K562 (cell line): ENCODE measurements around the gene SLC5A2. TPM values are rescaled to one million over a fixed set of nuclear protein-coding genes. Genes with fewer than 3 reads are reported as not detected.

Source experiments
- BRD4 ChIP-seq: fragments of 200-600 bp; sonication (generic); IDR thresholded peaks from 2 replicates; pipeline ENCODE4 v1.6.1; 2017; ENCODE audit warnings: inconsistent platforms
- CAMTA2 ChIP-seq: fragments of 250-450 bp; sonication (Bioruptor Pico); conservative IDR thresholded peaks from 2 replicates; pipeline ENCODE4 v1.5.1; 2022
- CBFB ChIP-seq: sonication (generic); formaldehyde crosslinking; IDR thresholded peaks from 2 replicates; pipeline ENCODE4 v1.4.0; 2020; ENCODE audit warnings: mild to moderate bottlenecking, missing genetic modification reagents
- CHD2 ChIP-seq: IDR thresholded peaks from 2 replicates; pipeline ENCODE4 v1.6.1; 2011; ENCODE audit warnings: low read depth, low read length
- FOXK1 ChIP-seq: sonication (generic); formaldehyde crosslinking; IDR thresholded peaks from 2 replicates; pipeline ENCODE4 v1.8.0; 2022; ENCODE audit warnings: missing genetic modification reagents, mild to moderate bottlenecking, borderline replicate concordance
- HCFC1 ChIP-seq: IDR thresholded peaks from 2 replicates; pipeline ENCODE4 v1.6.1; 2012; ENCODE audit warnings: low read depth, low read length, improper control_type of control experiment
- HDGF ChIP-seq: fragments of 450-650 bp; IDR thresholded peaks from 2 replicates; pipeline ENCODE4 v1.6.1; 2016
- HMGN3 ChIP-seq: IDR thresholded peaks from 2 replicates; pipeline ENCODE4 v1.6.1; 2011; ENCODE audit warnings: borderline replicate concordance, low read depth, mild to moderate bottlenecking, mixed read lengths, low read length; ENCODE audit not compliant: insufficient read length; ENCODE audit errors: extremely low read depth
- HNRNPK ChIP-seq: fragments of 200-400 bp; formaldehyde crosslinking; IDR thresholded peaks from one replicate; pipeline ENCODE4 v1.6.1; 2018; ENCODE audit warnings: mild to moderate bottlenecking, low read depth, low read length; ENCODE audit not compliant: poor library complexity, severe bottlenecking
- MAZ ChIP-seq, 2 experiments: fragments of 450-650 bp in 1 of 2; sonication (generic) in 1 of 2; formaldehyde crosslinking; IDR thresholded peaks in 1 of 2; conservative IDR thresholded peaks in 1 of 2; 2 replicates each; pipeline versions ENCODE4 v1.4.0 to v1.5.0; 2020; ENCODE audit warnings: mild to moderate bottlenecking in 1 of 2, missing genetic modification reagents in 1 of 2
- NCOA4 ChIP-seq: fragments of 450-650 bp; IDR thresholded peaks from 2 replicates; pipeline ENCODE4 v1.6.1; 2018; ENCODE audit warnings: mild to moderate bottlenecking; ENCODE audit not compliant: partially characterized antibody
- NFE2 ChIP-seq: IDR thresholded peaks from 2 replicates; pipeline ENCODE4 v1.6.1; 2014; ENCODE audit warnings: antibody characterized with exemption, low read depth
- NFRKB ChIP-seq: fragments of 450-650 bp; IDR thresholded peaks from 2 replicates; pipeline ENCODE4 v1.6.1; 2016; ENCODE audit warnings: low read depth
- PHB ChIP-seq: fragments of 250-450 bp; sonication (Bioruptor Pico); IDR thresholded peaks from 2 replicates; pipeline ENCODE4 v1.5.0; 2021
- U2AF1 ChIP-seq: fragments of 200-400 bp; formaldehyde crosslinking; optimal IDR thresholded peaks from 2 replicates; pipeline ENCODE3; 2017; ENCODE audit warnings: mild to moderate bottlenecking, low read depth, low read length, moderate library complexity
- ZNF780A ChIP-seq: fragments of 250-450 bp; sonication (Bioruptor Pico); IDR thresholded peaks from 2 replicates; pipeline ENCODE4 v1.5.0; 2021; ENCODE audit warnings: mild to moderate bottlenecking
- polyA plus RNA-seq, 8 experiments: library from polyadenylated mRNA; depleted of rRNA in 4 of 8; stranded (reverse) in 5 of 8; unstranded in 3 of 8; fragments of >200 nt; fragmentation: Nextera tagmentation in 2 of 8; fragmentation: Illumina TruSeq in 1 of 8; extraction: Ambion mirVana in 2 of 8; extraction: Trizol in 1 of 8; gene quantifications; 2 replicates each; pipeline versions ENCODE4 v1.2.1 to v1.2.3, GENCODE V29; 2011 to 2014; ENCODE audit warnings: inconsistent platforms in 1 of 8, missing spikeins in 1 of 8
- total RNA-seq, 7 experiments: library from RNA; depleted of rRNA in 6 of 7; stranded (reverse); fragments of >200 nt in 6 of 7; fragmentation: Illumina TruSeq in 2 of 7; extraction: Trizol in 2 of 7; gene quantifications; 2 replicates each; pipeline versions ENCODE4 v1.2.1 to v1.2.3, GENCODE V29; 2011 to 2021; ENCODE audit warnings: low replicate concordance in 1 of 7
- TF ChIP-seq, protein P1 (sequence below), 2 experiments: IDR thresholded peaks in 1 of 2; conservative IDR thresholded peaks in 1 of 2; 2 replicates each; pipeline ENCODE4 v1.6.1; 2016; ENCODE audit warnings: low read depth in 2 of 2, mild to moderate bottlenecking in 1 of 2, missing compliant biosample characterization in 1 of 2, missing genetic modification characterization in 1 of 2, moderate library complexity in 1 of 2
- TF ChIP-seq, protein P2 (sequence below): fragments of 250-450 bp; sonication (Bioruptor Pico); IDR thresholded peaks from 2 replicates; pipeline ENCODE4 v1.4.0; 2020

The SLC5A2 gene
- total and polyA plus RNA-seq, 9 of the 15 experiments (the other 6 are each of a cell fraction or from before 2014, with no cell fraction given): 0.07 to 2.7 (median 2.2) TPM; not detected in 6

DNA sequence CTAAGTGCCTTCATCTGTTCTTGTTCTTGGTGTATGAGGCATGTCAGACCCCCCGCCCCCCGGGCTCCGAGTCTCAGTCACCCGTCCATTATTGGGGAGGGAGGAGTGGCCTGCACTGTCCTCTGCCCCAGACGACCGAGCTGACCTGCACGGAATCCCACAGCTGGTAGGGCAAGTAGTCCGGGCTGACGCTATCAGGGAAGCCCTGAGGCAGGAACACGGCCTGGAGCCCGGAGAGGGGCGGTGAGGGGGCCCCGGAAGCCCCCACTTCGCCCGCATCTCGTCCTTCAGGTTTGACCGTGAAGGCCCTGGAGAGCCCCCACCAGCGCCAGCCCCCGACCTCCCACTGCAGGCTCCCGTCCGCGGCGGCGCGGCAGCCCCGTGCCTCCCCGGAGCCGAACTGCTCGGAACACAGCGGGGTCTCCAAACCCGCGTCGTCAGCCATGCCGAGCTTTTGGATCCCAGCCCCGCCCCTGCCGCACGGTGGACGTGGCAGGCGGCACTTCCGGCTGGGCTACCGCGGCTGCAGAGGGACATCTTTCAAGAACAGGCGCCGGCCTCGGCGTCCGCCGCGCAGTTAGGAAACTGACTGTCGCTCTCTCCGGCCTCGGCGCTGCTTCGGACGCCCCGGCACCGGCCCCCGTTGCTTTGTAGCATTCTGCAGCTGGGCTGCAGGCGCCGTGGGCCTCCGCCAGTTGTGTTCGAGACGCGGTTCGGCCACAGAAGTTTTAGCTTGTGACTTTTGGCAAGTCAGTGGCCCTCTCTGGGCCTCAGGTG is 25.2 kb downstream of the SLC5A2 start, which contains the start of gene RUSF1 (continued):
- TF ChIP-seq PHB (CRISPR knock-in tag) (0 out of 2 replicates have a peak, but pooled peaks have one; percentile 11), U2AF1 (peak; percentile 65), HNRNPK (no peak), NFRKB (peak; percentile 24), MAZ (CRISPR knock-in tag; conservative IDR thresholded peaks at IDR 0.05 in 1 of 2, IDR thresholded peaks at IDR 0.05 in 1 of 2) (peak; percentile 87 to 89), CBFB (CRISPR knock-in tag) (no peak), FOXK1 (no peak), NFE2 (0 out of 2 replicates have a peak, but pooled peaks have one; percentile 11), ZNF780A (no peak), CHD2 (no peak), NCOA4 (no peak), CAMTA2 (CRISPR knock-in tag) (no peak), HMGN3 (peak; percentile 68), HCFC1 (peak; percentile 77), HDGF (no peak), BRD4 (peak; percentile 81)
- TF ChIP-seq, protein P1, sequence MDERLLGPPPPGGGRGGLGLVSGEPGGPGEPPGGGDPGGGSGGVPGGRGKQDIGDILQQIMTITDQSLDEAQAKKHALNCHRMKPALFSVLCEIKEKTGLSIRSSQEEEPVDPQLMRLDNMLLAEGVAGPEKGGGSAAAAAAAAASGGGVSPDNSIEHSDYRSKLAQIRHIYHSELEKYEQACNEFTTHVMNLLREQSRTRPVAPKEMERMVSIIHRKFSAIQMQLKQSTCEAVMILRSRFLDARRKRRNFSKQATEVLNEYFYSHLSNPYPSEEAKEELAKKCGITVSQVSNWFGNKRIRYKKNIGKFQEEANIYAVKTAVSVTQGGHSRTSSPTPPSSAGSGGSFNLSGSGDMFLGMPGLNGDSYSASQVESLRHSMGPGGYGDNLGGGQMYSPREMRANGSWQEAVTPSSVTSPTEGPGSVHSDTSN (CRISPR knock-in tag; IDR thresholded peaks at IDR 0.05; ENCODE audit: low read depth): no peak
- TF ChIP-seq, protein P1 (tag; conservative IDR thresholded peaks at IDR 0.05; ENCODE audit: low read depth): no peak
- TF ChIP-seq, protein P2, sequence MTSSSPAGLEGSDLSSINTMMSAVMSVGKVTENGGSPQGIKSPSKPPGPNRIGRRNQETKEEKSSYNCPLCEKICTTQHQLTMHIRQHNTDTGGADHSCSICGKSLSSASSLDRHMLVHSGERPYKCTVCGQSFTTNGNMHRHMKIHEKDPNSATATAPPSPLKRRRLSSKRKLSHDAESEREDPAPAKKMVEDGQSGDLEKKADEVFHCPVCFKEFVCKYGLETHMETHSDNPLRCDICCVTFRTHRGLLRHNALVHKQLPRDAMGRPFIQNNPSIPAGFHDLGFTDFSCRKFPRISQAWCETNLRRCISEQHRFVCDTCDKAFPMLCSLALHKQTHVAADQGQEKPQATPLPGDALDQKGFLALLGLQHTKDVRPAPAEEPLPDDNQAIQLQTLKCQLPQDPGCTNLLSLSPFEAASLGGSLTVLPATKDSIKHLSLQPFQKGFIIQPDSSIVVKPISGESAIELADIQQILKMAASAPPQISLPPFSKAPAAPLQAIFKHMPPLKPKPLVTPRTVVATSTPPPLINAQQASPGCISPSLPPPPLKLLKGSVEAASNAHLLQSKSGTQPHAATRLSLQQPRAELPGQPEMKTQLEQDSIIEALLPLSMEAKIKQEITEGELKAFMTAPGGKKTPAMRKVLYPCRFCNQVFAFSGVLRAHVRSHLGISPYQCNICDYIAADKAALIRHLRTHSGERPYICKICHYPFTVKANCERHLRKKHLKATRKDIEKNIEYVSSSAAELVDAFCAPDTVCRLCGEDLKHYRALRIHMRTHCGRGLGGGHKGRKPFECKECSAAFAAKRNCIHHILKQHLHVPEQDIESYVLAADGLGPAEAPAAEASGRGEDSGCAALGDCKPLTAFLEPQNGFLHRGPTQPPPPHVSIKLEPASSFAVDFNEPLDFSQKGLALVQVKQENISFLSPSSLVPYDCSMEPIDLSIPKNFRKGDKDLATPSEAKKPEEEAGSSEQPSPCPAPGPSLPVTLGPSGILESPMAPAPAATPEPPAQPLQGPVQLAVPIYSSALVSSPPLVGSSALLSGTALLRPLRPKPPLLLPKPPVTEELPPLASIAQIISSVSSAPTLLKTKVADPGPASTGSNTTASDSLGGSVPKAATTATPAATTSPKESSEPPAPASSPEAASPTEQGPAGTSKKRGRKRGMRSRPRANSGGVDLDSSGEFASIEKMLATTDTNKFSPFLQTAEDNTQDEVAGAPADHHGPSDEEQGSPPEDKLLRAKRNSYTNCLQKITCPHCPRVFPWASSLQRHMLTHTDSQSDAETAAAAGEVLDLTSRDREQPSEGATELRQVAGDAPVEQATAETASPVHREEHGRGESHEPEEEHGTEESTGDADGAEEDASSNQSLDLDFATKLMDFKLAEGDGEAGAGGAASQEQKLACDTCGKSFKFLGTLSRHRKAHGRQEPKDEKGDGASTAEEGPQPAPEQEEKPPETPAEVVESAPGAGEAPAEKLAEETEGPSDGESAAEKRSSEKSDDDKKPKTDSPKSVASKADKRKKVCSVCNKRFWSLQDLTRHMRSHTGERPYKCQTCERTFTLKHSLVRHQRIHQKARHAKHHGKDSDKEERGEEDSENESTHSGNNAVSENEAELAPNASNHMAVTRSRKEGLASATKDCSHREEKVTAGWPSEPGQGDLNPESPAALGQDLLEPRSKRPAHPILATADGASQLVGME (CRISPR knock-in tag): no peak
